Neural cell (in vitro differentiated cells): Measurements from ENCODE around the gene CDK15.

ENCODE experiments used
- EZH2 ChIP-seq: fragments of 200-600, 300-800 bp; shearing (Covaris generic), sonication (generic); IDR thresholded peaks from 2 replicates; pipeline ENCODE4 v1.6.1; 2014; ENCODE audit warnings: antibody characterized with exemption, low read length, borderline replicate concordance, mild to moderate bottlenecking; ENCODE audit not compliant: insufficient read depth, poor library complexity, severe bottlenecking
- TF ChIP-seq, protein P1 (sequence below): fragments of 450-650 bp; IDR thresholded peaks from 2 replicates; pipeline ENCODE4 v1.5.1; 2014; ENCODE audit warnings: antibody characterized with exemption, mild to moderate bottlenecking, moderate library complexity; ENCODE audit not compliant: poor library complexity, severe bottlenecking

DNA sequence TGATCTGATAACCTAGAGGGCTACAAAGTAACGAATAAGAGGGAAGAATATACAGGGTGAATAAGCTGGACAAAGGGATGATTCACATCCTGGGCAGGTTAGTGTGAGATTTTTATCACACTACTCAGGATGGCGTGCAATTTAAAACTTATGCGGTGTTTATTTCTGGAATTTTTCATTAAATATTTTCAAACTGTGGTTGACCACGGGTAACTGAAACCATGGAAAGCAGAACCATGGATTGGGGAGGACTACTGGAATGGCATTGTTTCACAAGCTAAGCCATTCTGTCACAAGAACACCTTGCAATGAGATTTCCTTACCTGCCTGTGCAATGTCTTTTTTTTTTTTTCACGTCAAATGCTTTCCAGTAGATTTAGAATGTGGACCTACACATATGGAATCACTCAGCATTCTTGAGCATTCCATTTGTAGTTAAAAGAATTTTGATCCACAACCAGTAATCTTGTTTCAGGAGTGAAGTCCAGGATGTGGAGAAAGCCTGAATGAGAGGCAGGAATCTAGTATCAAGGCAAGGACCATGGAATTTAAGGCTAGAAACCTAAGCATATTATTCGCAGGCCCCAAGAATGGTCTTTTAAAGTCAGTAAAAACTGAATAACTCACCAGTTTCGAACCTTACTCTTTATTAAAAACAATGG lies 8.0 kb upstream of the CDK15 start:
- TF ChIP-seq, protein P1, sequence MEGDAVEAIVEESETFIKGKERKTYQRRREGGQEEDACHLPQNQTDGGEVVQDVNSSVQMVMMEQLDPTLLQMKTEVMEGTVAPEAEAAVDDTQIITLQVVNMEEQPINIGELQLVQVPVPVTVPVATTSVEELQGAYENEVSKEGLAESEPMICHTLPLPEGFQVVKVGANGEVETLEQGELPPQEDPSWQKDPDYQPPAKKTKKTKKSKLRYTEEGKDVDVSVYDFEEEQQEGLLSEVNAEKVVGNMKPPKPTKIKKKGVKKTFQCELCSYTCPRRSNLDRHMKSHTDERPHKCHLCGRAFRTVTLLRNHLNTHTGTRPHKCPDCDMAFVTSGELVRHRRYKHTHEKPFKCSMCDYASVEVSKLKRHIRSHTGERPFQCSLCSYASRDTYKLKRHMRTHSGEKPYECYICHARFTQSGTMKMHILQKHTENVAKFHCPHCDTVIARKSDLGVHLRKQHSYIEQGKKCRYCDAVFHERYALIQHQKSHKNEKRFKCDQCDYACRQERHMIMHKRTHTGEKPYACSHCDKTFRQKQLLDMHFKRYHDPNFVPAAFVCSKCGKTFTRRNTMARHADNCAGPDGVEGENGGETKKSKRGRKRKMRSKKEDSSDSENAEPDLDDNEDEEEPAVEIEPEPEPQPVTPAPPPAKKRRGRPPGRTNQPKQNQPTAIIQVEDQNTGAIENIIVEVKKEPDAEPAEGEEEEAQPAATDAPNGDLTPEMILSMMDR: no peak
- no peak for TF ChIP-seq EZH2
